CD8-positive, alpha-beta memory T cell (primary cell): ENCODE results near the gene GRID2. TPM values are rescaled to one million over a fixed set of nuclear protein-coding genes. Genes with fewer than 3 reads are reported as not detected.

Experiments used
- CTCF ChIA-PET: fragments of 350-600 bp; sonication (Branson Sonifier 250); formaldehyde crosslinking; loops from one replicate; lab custom pipeline; 2021; ENCODE audit warnings: antibody characterized with exemption; lab: Charles Lee
- POLR2A ChIA-PET: fragments of 350-600 bp; sonication (Branson Sonifier 250); formaldehyde crosslinking; loops from one replicate; lab custom pipeline; 2021; ENCODE audit warnings: antibody characterized with exemption; lab: Charles Lee
- DNase-seq, 5 donors: peaks; one replicate each; pipeline versions ENCODE4 v3.0.0 to v3.0.0-alpha.2; 2020 to 2022; ENCODE audit warnings: mixed read lengths in 1 of 5
- H3K27ac ChIP-seq: one replicate; pipeline ENCODE4 v1.7.0; 2013; ENCODE audit warnings: low read depth, mild to moderate bottlenecking, low read length, moderate library complexity
- H3K27me3 ChIP-seq: 2 replicates; pipeline ENCODE4 v1.7.0; 2013; ENCODE audit warnings: low read length, mild to moderate bottlenecking; ENCODE audit not compliant: insufficient read depth, poor library complexity, severe bottlenecking
- H3K36me3 ChIP-seq: 2 replicates; pipeline ENCODE4 v1.7.0; 2013; ENCODE audit warnings: mild to moderate bottlenecking, low read length, moderate library complexity; ENCODE audit not compliant: insufficient read depth
- H3K4me1 ChIP-seq: 2 replicates; pipeline ENCODE4 v1.7.0; 2013; ENCODE audit warnings: mild to moderate bottlenecking, low read length, moderate library complexity; ENCODE audit not compliant: insufficient read depth
- H3K4me3 ChIP-seq: 2 replicates; pipeline ENCODE4 v1.7.0; 2013; ENCODE audit warnings: mild to moderate bottlenecking, low read length
- H3K9me3 ChIP-seq: 2 replicates; pipeline ENCODE4 v1.7.0; 2013; ENCODE audit warnings: mild to moderate bottlenecking, low read length
- H3K27ac Mint-ChIP-seq, 8 donors: one replicate each; pipeline ENCODE4 v1.8.0; 2020 to 2021; ENCODE audit warnings: mixed read lengths in 8 of 8, mild to moderate bottlenecking in 6 of 8, inconsistent platforms in 3 of 8, moderate library complexity in 3 of 8
- H3K27me3 Mint-ChIP-seq, 2 donors: one replicate each; pipeline ENCODE4 v1.8.0; 2020 to 2021; ENCODE audit warnings: mixed read lengths in 2 of 2, mild to moderate bottlenecking in 1 of 2, moderate library complexity in 1 of 2
- H3K36me3 Mint-ChIP-seq, 3 donors: one replicate each; pipeline ENCODE4 v1.8.0; 2020 to 2021; ENCODE audit warnings: mixed read lengths in 3 of 3, inconsistent platforms in 1 of 3, mild to moderate bottlenecking in 1 of 3
- H3K4me1 Mint-ChIP-seq, 3 donors: one replicate each; pipeline ENCODE4 v1.8.0; 2020 to 2021; ENCODE audit warnings: mixed read lengths in 3 of 3, inconsistent platforms in 1 of 3, mild to moderate bottlenecking in 1 of 3
- H3K4me3 Mint-ChIP-seq, 7 donors: one replicate each; pipeline ENCODE4 v1.8.0; 2020 to 2021; ENCODE audit warnings: mixed read lengths in 7 of 7, mild to moderate bottlenecking in 6 of 7, moderate library complexity in 4 of 7, inconsistent platforms in 2 of 7
- H3K9me3 Mint-ChIP-seq, 5 donors: one replicate each; pipeline ENCODE4 v1.8.0; 2020 to 2022; ENCODE audit warnings: mixed read lengths in 5 of 5, mild to moderate bottlenecking in 3 of 5, moderate library complexity in 2 of 5, inconsistent platforms in 1 of 5
- polyA plus RNA-seq: library from polyadenylated mRNA; unstranded; fragments of 300-500 nt; fragmentation: Illumina TruSeq; gene quantifications from one replicate; pipeline ENCODE4 v1.2.3, GENCODE V29; 2021
- total RNA-seq, 2 experiments: library from RNA; stranded (reverse); gene quantifications; one replicate each; pipeline ENCODE4 v1.2.3, GENCODE V29; 2021

GRID2 gene
- total and polyA plus RNA-seq, 3 experiments from 2014 or later, result not detected

DNA sequence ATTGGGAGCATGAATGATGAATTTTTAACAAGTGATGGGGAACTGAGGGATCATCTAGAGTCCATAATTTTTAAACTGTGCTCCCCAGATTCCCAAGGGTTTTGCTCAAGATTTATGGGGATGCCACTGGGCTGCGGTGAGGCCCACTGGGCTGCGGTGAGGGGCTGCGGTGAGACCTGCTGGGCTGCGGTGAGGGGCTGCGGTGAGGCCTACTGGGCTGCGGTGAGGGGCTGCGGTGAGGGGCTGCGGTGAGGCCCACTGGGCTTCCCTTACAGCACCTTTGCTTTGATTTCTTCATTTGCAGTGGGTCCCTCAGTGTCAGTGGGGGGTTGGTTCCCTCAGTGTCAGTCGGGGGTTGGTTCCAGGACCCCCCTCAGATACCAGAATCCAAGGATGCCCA, 1477.4 kb downstream of the GRID2 start:
- ChIA-PET CTCF (no interaction called here), POLR2A (no interaction called here)
- peaks cover 0 to 2% of the 10 kb centered on the region in 2 donors for H3K27me3 Mint-ChIP-seq
- no peaks in the 10 kb centered on the region for H3K4me1 ChIP-seq
- no peak overlapping the region for H3K27ac Mint-ChIP-seq
- H3K9me3 ChIP-seq, result no peaks in the 10 kb centered on the region
- no peaks in the 10 kb centered on the region for H3K4me1 Mint-ChIP-seq
- no peak overlapping the region for H3K4me3 Mint-ChIP-seq
- no peaks in the 10 kb centered on the region for H3K36me3 Mint-ChIP-seq
- no peak for DNase-seq
- H3K4me3 ChIP-seq, result no peak overlapping the region
- H3K27ac ChIP-seq, result no peak overlapping the region
- H3K9me3 Mint-ChIP-seq, result peaks cover 0 to 5% (median 0%) of the 10 kb centered on the region in 5 donors
- no peaks in the 10 kb centered on the region for H3K36me3 ChIP-seq
- no peaks in the 10 kb centered on the region for H3K27me3 ChIP-seq

DNA sequence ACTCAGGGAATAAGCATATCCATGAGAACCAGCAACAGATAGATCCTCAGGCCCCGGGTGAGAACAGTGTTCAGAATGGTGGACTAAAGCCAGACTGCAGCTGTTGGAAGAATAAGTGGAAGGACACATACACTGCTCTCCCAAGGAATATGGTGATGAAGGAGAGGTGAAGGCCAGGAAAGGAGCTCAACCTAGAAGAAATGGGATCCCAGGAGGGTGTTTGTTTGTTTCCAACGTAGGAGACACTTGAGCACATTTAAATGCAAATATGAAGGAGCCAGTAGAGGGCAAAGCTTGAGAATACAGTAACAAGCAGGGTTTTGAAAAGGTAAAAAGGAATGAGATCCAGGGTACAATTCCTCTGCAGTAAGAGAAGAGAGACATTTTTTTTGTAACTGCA, 1482.4 kb downstream of the GRID2 start:
- H3K27ac Mint-ChIP-seq, result no peak overlapping the region
- no peaks in the 10 kb centered on the region for H3K27me3 Mint-ChIP-seq
- no peak for DNase-seq
- peaks cover 0 to 3% (median 0%) of the 10 kb centered on the region in 5 donors for H3K9me3 Mint-ChIP-seq
- ChIA-PET POLR2A (no interaction called here), CTCF (no interaction called here)
- H3K4me3 Mint-ChIP-seq, result no peak overlapping the region
- Histone ChIP-seq H3K27me3 (no peaks in the 10 kb centered on the region), H3K4me3 (no peak overlapping the region), H3K9me3 (no peaks in the 10 kb centered on the region), H3K27ac (no peak overlapping the region), H3K4me1 (no peaks in the 10 kb centered on the region), H3K36me3 (no peaks in the 10 kb centered on the region)
- H3K36me3 Mint-ChIP-seq, result no peaks in the 10 kb centered on the region
- H3K4me1 Mint-ChIP-seq, result no peaks in the 10 kb centered on the region

DNA sequence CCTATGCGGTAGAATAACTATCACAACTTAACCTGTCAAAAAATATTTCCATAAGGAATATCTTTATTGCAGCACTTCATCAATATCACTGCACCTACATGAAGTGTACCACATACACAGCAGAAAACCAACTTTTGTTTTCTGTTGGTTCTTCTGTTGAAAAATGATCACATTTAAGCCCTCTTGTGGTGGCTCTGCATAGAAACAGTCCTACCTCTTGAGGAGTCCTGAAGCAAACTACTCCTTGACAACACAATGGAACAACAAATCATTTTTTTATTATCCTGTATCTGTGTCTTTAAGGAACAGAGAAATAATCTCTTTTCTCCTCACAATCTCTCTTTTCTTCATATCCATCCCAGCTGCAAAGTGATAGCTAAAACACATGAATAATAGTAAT, 1484.9 kb downstream of the GRID2 start:
- Mint-ChIP-seq H3K27me3 (no peaks in the 10 kb centered on the region), H3K4me1 (no peaks in the 10 kb centered on the region), H3K27ac (no peak overlapping the region), H3K4me3 (no peak overlapping the region), H3K9me3 (peaks cover 0 to 3% (median 0%) of the 10 kb centered on the region in 5 donors), H3K36me3 (no peaks in the 10 kb centered on the region)
- Histone ChIP-seq H3K27ac (no peak overlapping the region), H3K4me1 (no peaks in the 10 kb centered on the region), H3K27me3 (no peaks in the 10 kb centered on the region), H3K4me3 (no peak overlapping the region), H3K9me3 (no peaks in the 10 kb centered on the region), H3K36me3 (no peaks in the 10 kb centered on the region)
- POLR2A ChIA-PET, result no interaction called here
- CTCF ChIA-PET, result no interaction called here
- DNase-seq, result no peak

DNA sequence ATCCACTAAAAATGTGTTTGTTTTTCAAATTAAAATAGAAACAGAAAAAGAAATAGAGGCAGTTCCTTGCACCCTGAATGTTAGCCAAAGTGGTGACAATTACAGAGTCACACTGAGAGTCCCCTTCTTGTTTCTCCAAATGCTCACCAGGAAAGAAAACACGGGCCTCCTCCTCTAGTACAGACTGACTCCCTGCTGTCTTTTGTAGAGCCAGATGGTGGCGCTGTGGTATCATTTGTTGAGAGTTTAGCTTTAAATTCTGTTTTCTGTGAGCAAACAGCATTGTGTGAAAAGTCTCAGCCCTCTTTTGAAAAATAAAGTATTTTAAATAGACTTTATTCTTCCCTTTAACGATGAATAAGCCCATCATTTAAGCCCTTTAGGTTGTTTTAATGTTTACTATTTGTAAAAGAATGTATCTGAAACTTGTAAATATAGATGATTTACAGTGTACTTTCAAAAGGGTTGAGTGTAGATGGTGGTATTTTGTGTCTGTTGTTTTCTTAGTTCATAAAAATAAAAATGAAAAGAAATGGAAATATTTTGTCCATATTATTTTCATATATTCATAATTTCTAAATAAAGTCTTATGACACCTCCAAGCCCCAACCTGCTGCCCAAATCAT, 1487.9 kb downstream of the GRID2 start:
- POLR2A ChIA-PET, result no interaction called here
- CTCF ChIA-PET, result no interaction called here
- no peak overlapping the region for H3K4me3 Mint-ChIP-seq

DNA sequence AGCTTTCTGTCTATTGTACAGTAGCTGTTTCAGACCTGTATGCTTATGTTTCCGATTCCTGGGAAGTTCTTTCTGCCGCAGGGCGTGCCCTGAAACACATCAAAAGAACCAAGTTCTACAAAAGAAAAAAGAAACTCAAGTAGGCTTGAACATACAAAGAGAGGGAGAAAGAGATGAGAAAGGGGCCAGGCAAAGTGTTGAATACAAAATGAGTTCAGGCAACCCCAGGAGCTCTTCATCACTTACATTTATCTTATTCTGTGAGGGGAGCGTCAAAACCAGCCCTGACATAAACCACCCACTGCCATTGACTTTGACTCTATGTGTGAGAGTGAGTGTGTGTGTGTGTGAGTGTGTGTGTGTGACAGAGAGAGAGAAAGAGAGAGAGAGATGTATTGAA, 1498.3 kb downstream of the GRID2 start:
- H3K27me3 ChIP-seq, result no peaks in the 10 kb centered on the region
- ChIA-PET POLR2A (no interaction called here), CTCF (no interaction called here)
- H3K4me1 ChIP-seq, result no peaks in the 10 kb centered on the region
- Mint-ChIP-seq H3K27me3 (no peaks in the 10 kb centered on the region), H3K4me1 (no peaks in the 10 kb centered on the region), H3K36me3 (no peaks in the 10 kb centered on the region), H3K4me3 (no peak overlapping the region), H3K27ac (no peak overlapping the region), H3K9me3 (peaks cover 0 to 2% (median 0%) of the 10 kb centered on the region in 5 donors)
- H3K9me3 ChIP-seq, result no peaks in the 10 kb centered on the region
- no peak overlapping the region for H3K27ac ChIP-seq
- H3K4me3 ChIP-seq, result no peak overlapping the region
- DNase-seq, result no peak
- H3K36me3 ChIP-seq, result no peaks in the 10 kb centered on the region

More for the DNA sequence above, 1487.9 kb downstream of the GRID2 start:
- Histone ChIP-seq H3K36me3 (no peaks in the 10 kb centered on the region), H3K27ac (no peak overlapping the region), H3K9me3 (no peaks in the 10 kb centered on the region), H3K4me3 (no peak overlapping the region), H3K27me3 (no peaks in the 10 kb centered on the region), H3K4me1 (no peaks in the 10 kb centered on the region)
- no peaks in the 10 kb centered on the region for H3K36me3 Mint-ChIP-seq
- H3K9me3 Mint-ChIP-seq, result peaks cover 0 to 3% (median 0%) of the 10 kb centered on the region in 5 donors
- no peaks in the 10 kb centered on the region for H3K27me3 Mint-ChIP-seq
- no peak for DNase-seq
- no peak overlapping the region for H3K27ac Mint-ChIP-seq
- H3K4me1 Mint-ChIP-seq, result no peaks in the 10 kb centered on the region

DNA sequence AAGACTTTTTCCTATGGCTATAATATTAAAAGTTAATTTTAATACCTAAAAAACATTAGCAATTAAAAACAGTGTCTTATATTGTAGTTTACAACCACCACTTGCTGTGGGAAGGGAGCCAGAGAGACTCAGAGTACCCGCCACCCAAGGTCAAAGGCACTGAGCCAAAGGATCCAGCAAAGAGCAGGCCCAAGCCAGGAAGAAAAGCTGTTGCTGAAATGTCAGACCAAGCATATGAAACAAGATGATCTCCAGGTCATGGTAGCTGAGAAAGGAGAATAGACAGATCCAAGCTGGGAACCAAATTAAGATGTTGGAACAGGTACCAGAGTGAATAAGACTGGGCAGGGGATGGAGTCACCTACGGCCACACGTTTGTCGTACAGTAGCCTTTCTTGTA, 1506.0 kb downstream of the GRID2 start:
- Mint-ChIP-seq H3K9me3 (peaks cover 0 to 2% (median 1%) of the 10 kb centered on the region in 5 donors), H3K27ac (no peak overlapping the region), H3K4me3 (no peak overlapping the region), H3K27me3 (no peaks in the 10 kb centered on the region), H3K4me1 (no peaks in the 10 kb centered on the region), H3K36me3 (no peaks in the 10 kb centered on the region)
- Histone ChIP-seq H3K9me3 (no peaks in the 10 kb centered on the region), H3K27me3 (no peaks in the 10 kb centered on the region), H3K4me3 (no peak overlapping the region), H3K27ac (no peak overlapping the region), H3K36me3 (no peaks in the 10 kb centered on the region), H3K4me1 (no peaks in the 10 kb centered on the region)
- no peak for DNase-seq
- CTCF ChIA-PET, result no interaction called here
- POLR2A ChIA-PET, result no interaction called here

DNA sequence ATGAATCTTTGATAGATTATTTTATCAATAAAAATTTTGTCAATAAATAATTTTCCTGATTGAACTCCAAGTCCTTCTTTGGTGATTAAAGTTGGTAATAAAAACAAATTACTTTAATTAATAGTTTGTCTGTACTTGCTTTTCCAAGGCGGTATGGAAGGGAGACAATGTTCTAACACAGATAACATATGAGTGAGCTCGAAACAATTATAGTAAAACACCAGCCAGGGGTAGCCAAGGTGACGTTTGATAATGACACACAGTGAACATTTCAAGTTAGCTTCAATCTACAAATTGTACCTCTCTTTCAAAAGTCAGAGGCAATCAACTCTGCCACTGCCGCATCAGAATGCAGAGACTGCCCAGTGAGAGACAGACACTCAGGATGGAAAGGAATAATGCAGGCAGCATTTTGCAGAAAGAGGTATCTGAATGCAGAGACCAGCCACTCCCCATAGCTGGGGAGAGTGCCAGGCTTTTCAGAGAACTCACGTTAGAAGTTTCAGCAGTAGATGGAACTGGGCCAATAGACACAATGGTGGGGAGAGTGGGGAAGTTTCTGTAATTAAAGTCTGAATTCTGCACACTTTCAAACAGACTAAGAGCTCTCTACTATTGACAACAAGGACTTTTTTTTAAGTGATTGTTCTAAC, 1506.7 kb downstream of the GRID2 start:
- Histone ChIP-seq H3K36me3 (no peaks in the 10 kb centered on the region), H3K9me3 (no peaks in the 10 kb centered on the region), H3K27me3 (no peaks in the 10 kb centered on the region), H3K4me1 (no peaks in the 10 kb centered on the region), H3K4me3 (no peak overlapping the region), H3K27ac (no peak overlapping the region)
- no peak for DNase-seq
- H3K27ac Mint-ChIP-seq, result no peak overlapping the region
- H3K9me3 Mint-ChIP-seq, result peaks cover 0 to 2% (median 2%) of the 10 kb centered on the region in 5 donors
- ChIA-PET CTCF (no interaction called here), POLR2A (no interaction called here)
- H3K4me3 Mint-ChIP-seq, result no peak overlapping the region
- H3K4me1 Mint-ChIP-seq, result no peaks in the 10 kb centered on the region
- H3K27me3 Mint-ChIP-seq, result no peaks in the 10 kb centered on the region
- H3K36me3 Mint-ChIP-seq, result no peaks in the 10 kb centered on the region

DNA sequence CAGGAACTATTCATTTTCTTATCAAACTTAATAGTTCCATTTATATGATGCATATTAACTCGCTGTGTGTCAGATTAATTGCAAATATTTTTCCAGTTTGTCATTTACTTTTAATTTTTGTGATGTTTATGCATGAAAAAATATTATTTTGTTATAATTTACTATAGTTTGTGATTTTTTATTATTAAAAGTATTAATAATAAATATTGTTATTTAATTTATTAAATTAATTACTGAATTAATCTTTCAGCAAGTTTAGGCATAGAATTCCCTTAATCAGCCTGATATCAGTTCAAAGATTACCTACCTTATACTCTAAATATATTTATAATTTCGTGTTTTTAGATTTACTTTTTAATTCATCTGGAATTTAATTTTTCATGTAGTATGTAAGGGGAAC, 1509.3 kb downstream of the GRID2 start:
- H3K9me3 Mint-ChIP-seq, result peaks cover 0 to 2% (median 0%) of the 10 kb centered on the region in 5 donors

More for the DNA sequence above, 1509.3 kb downstream of the GRID2 start:
- Mint-ChIP-seq H3K36me3 (no peaks in the 10 kb centered on the region), H3K27me3 (peaks cover 0 to 2% of the 10 kb centered on the region in 2 donors), H3K4me3 (no peak overlapping the region), H3K4me1 (no peaks in the 10 kb centered on the region), H3K27ac (no peak overlapping the region)
- Histone ChIP-seq H3K4me3 (no peak overlapping the region), H3K27me3 (no peaks in the 10 kb centered on the region), H3K27ac (no peak overlapping the region), H3K4me1 (no peaks in the 10 kb centered on the region), H3K9me3 (no peaks in the 10 kb centered on the region), H3K36me3 (no peaks in the 10 kb centered on the region)
- DNase-seq, result no peak
- CTCF ChIA-PET, result no interaction called here
- POLR2A ChIA-PET, result no interaction called here
